Measurements from ENCODE around the gene B4GALNT4. TPM values are rescaled to one million over a fixed set of nuclear protein-coding genes. Genes with fewer than 3 reads are reported as not detected.

The B4GALNT4 gene
- total RNA-seq, 1 experiment from 2014 or later = 88.0 TPM

DNA sequence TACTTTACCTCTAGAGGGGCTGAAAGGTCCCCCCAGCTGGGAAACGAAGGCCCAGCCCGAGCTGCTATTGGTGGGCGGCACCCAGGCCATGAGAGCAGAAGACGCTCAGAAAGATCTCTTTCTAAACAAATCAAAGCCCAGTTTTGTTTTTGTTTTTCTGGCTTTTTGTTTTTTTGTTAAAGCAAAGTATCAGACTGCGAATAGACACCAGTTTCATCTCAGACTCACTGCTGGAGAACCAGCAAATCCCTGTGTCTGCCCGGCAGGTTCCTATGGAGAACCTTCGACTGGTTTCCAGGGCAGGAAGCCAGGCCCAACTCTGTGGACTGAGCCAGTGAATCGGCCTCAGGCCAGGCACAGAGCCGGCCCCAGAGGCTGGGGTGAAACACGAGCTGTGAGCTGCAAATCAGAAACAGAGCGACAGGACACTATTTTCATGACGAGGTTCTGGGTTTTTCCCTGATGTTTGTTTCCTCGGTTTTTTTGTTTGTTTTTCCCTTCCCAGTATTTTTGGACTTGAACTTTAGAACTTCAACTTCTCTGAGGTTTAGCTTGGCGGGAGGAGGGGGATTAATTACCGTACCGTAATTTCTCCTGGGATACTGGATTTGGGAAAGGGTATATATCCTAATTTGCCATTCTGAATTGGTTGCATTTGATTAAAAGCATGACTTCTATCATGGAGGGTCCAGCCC is 16.0 kb upstream of the B4GALNT4 start:
- ChIA-PET POLR2A (no interaction called here), CTCF (interaction anchor here (0.5 to 3.9 kb wide), 6 partner anchors 13 to 110 kb away, joined by 3 to 38 read pairs (median 4); no protein-coding TSS in a partner anchor)
- TF ChIP-seq HMGA2 (CRISPR knock-in tag; IDR thresholded peaks at IDR 0.05) = no peak
- Mint-ChIP-seq H3K9me3 (peaks cover 5% of the 10 kb centered on the region; the same call in 1 of the 2 replicates), H3K36me3 (no peaks in the 10 kb centered on the region), H3K27ac (peak overlapping the region; percentile 80), H3K4me1 (peaks cover 38% of the 10 kb centered on the region), H3K4me3 (no peak overlapping the region), H3K27me3 (ENCODE audit: low read depth) (peaks cover 5% of the 10 kb centered on the region)
- DNase-seq (ENCODE audit: low spot score) (no peak), ATAC-seq (peak; percentile 46)

DNA sequence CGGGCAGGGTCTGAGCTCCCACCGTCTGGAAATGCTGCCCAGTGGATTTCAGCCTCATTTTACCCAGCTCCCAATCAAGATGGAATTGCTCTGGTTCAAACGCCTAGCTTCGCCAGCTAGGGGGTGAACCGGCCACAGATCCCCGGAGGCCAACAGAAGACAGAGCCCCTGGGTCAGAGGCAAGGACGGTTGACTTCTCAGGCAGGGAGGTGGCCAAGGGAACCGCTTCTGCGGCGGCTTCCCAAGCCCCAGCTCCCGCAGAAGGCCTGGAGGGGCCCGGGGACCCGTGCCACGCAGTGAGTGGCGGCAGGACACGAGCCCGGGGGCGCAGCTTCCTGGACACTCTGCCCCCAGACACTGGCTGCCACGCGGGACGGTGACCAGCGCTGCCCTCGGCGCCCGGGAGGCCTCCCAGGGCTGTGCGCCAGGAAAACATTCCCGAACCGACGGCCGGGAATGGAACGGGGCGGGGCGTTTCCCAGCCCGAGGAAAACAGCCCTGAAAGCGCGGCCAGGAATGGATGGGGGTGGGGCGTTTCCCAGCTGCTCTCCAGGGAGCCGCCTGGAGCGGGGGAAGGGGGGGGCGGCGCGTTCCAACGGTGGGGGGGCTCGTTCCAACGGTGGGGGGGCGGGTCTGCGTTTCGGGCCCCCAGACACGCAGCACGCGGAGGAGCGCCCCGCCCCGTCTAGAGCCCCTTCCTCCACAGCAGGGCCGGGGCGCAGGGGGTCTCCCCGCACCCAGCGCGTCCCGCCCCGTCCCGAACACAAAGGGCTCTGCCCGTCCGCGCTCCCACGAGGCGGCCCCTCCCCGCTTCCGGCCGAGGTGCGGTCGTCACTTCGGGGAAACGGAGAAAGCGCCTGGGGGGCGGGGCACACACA is 13.5 kb upstream of the B4GALNT4 start:
- ChIA-PET POLR2A (interaction anchor here (0.8 to 2.2 kb wide), 11 partner anchors 15 to 147 kb away, joined by 3 to 15 read pairs (median 4); no protein-coding TSS in a partner anchor), CTCF (interaction anchor here (0.7 to 3.9 kb wide), 15 partner anchors 8 to 105 kb away, joined by 3 to 38 read pairs (median 6); partner anchors contain the start of gene IFITM2)
- Mint-ChIP-seq H3K36me3 (peaks cover 3% of the 10 kb centered on the region), H3K27ac (peak overlapping the region; percentile 94), H3K4me3 (peak overlapping the region; percentile 37), H3K27me3 (ENCODE audit: low read depth) (peaks cover 11% of the 10 kb centered on the region), H3K4me1 (peaks cover 33% of the 10 kb centered on the region), H3K9me3 (peaks cover 17% of the 10 kb centered on the region)
- ATAC-seq (peak; percentile 86), DNase-seq (ENCODE audit: low spot score) (peak; percentile 93)
- peak; percentile 62 for TF ChIP-seq MAX (CRISPR knock-in tag; IDR thresholded peaks at IDR 0.05)
- TF ChIP-seq ZBTB43 (CRISPR knock-in tag; IDR thresholded peaks at IDR 0.05) = no peak
- TF ChIP-seq CBFB (CRISPR knock-in tag; IDR thresholded peaks at IDR 0.05; ENCODE audit: low read depth) = 0 out of 2 replicates have a peak, but pooled peaks have one; percentile 78
- peak; percentile 54; the same call in 1 of the 2 replicates for TF ChIP-seq ZNF423 (CRISPR knock-in tag; IDR thresholded peaks at IDR 0.05)
- no peak; the same call in 1 of the 2 replicates for TF ChIP-seq GABPB1 (CRISPR knock-in tag; IDR thresholded peaks at IDR 0.05)
- peak; percentile 64; the same call in 1 of the 2 replicates for TF ChIP-seq FOXK1 (CRISPR knock-in tag; IDR thresholded peaks at IDR 0.05)
- TF ChIP-seq, protein P1, sequence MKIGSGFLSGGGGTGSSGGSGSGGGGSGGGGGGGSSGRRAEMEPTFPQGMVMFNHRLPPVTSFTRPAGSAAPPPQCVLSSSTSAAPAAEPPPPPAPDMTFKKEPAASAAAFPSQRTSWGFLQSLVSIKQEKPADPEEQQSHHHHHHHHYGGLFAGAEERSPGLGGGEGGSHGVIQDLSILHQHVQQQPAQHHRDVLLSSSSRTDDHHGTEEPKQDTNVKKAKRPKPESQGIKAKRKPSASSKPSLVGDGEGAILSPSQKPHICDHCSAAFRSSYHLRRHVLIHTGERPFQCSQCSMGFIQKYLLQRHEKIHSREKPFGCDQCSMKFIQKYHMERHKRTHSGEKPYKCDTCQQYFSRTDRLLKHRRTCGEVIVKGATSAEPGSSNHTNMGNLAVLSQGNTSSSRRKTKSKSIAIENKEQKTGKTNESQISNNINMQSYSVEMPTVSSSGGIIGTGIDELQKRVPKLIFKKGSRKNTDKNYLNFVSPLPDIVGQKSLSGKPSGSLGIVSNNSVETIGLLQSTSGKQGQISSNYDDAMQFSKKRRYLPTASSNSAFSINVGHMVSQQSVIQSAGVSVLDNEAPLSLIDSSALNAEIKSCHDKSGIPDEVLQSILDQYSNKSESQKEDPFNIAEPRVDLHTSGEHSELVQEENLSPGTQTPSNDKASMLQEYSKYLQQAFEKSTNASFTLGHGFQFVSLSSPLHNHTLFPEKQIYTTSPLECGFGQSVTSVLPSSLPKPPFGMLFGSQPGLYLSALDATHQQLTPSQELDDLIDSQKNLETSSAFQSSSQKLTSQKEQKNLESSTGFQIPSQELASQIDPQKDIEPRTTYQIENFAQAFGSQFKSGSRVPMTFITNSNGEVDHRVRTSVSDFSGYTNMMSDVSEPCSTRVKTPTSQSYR (CRISPR knock-in tag; IDR thresholded peaks at IDR 0.05) = peak; percentile 63; the same call in 1 of the 2 replicates
- TF ChIP-seq, protein P2, sequence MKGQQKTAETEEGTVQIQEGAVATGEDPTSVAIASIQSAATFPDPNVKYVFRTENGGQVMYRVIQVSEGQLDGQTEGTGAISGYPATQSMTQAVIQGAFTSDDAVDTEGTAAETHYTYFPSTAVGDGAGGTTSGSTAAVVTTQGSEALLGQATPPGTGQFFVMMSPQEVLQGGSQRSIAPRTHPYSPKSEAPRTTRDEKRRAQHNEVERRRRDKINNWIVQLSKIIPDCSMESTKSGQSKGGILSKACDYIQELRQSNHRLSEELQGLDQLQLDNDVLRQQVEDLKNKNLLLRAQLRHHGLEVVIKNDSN (CRISPR knock-in tag; IDR thresholded peaks at IDR 0.05) = no peak
- TF ChIP-seq MYBL2 (CRISPR knock-in tag; IDR thresholded peaks at IDR 0.05) = no peak
- 0 out of 2 replicates have a peak, but pooled peaks have one; percentile 63 for TF ChIP-seq TP53 (CRISPR knock-in tag; IDR thresholded peaks at IDR 0.05)

GRCh38 chr11:356610-357009 is 12.7 kb upstream of the B4GALNT4 start:
- ChIA-PET POLR2A (interaction anchor here (0.9 to 2.2 kb wide), 4 partner anchors 23 to 148 kb away, joined by 3 to 10 read pairs (median 7); no protein-coding TSS in a partner anchor), CTCF (interaction anchor here (1.2 to 3.9 kb wide), 5 partner anchors 22 to 106 kb away, joined by 3 to 38 read pairs (median 9); partner anchors contain the start of gene IFITM2)
- DNase-seq (ENCODE audit: low spot score) (no peak), ATAC-seq (no peak)
- peaks cover 25% of the 10 kb centered on the region for H3K9me3 Mint-ChIP-seq
- H3K27me3 Mint-ChIP-seq (ENCODE audit: low read depth) = peaks cover 15% of the 10 kb centered on the region
- peaks cover 11% of the 10 kb centered on the region for H3K36me3 Mint-ChIP-seq
- no peak overlapping the region for H3K4me3 Mint-ChIP-seq
- peaks cover 27% of the 10 kb centered on the region for H3K4me1 Mint-ChIP-seq
- H3K27ac Mint-ChIP-seq = no peak overlapping the region
- TF ChIP-seq SOX15 (CRISPR knock-in tag; IDR thresholded peaks at IDR 0.05) (no peak), NR1H2 (CRISPR knock-in tag; IDR thresholded peaks at IDR 0.05) (no peak), ZNF416 (CRISPR knock-in tag; IDR thresholded peaks at IDR 0.05) (no peak), PRDM15 (CRISPR knock-in tag; IDR thresholded peaks at IDR 0.05) (no peak), GRHL2 (CRISPR knock-in tag; IDR thresholded peaks at IDR 0.05; ENCODE audit: insufficient replicate concordance, severe bottlenecking) (no peak)

All from WTC11 (cell line).